Activated T-helper 1 cell treated with anti-CD3 and anti-CD28 coated beads, Interleukin-12 subunit alpha, Interleukin-12 subunit beta, Interleukin-2, Interleukin-4 antibody, amounts not matched to agents 30 ng/mL and 10 ng/mL and 1 ng/mL, durations not matched to agents 14 hours and 24 hours and 36 hours (primary cell): Measurements from ENCODE around the gene KCNH5. TPM values are rescaled to one million over a fixed set of nuclear protein-coding genes. Genes with fewer than 3 reads are reported as not detected.

ENCODE experiments used
- DNase-seq: peaks from one replicate; pipeline ENCODE4 v3.0.0; 2021; ENCODE audit warnings: low spot score
- H3K27ac Mint-ChIP-seq: one replicate; pipeline ENCODE4 v1.8.0; 2021; ENCODE audit warnings: mild to moderate bottlenecking, mixed read lengths
- H3K27me3 Mint-ChIP-seq: one replicate; pipeline ENCODE4 v1.8.0; 2022; ENCODE audit warnings: mild to moderate bottlenecking, moderate library complexity, mixed read lengths; ENCODE audit not compliant: insufficient read depth
- H3K36me3 Mint-ChIP-seq: one replicate; pipeline ENCODE4 v1.8.0; 2021; ENCODE audit warnings: low read depth, mixed read lengths
- H3K4me1 Mint-ChIP-seq: one replicate; pipeline ENCODE4 v1.8.0; 2021; ENCODE audit warnings: low read depth, mixed read lengths
- H3K4me3 Mint-ChIP-seq: one replicate; pipeline ENCODE4 v1.8.0; 2021; ENCODE audit warnings: mild to moderate bottlenecking, moderate library complexity, mixed read lengths
- H3K9me3 Mint-ChIP-seq: one replicate; pipeline ENCODE4 v1.8.0; 2021; ENCODE audit warnings: mixed read lengths
- intact Hi-C: fragments of 100-400 bp; cut with micrococcal nuclease; formaldehyde crosslinking; loops from one replicate; pipeline ENCODE4 v1.15.1; 2024
- total RNA-seq: library from RNA; stranded (reverse); gene quantifications from 2 replicates; pipeline ENCODE4 v1.2.3, GENCODE V29; 2022

The KCNH5 gene
- total RNA-seq, 1 donor from 2014 or later: not detected

GRCh38 chr14:62697461-62697860, 347.8 kb downstream of the KCNH5 start:
- DNase-seq: no peak
- H3K4me3 Mint-ChIP-seq: no peak overlapping the region
- H3K36me3 Mint-ChIP-seq: no peaks in the 10 kb centered on the region
- H3K4me1 Mint-ChIP-seq: no peaks in the 10 kb centered on the region
- no peak overlapping the region for H3K27ac Mint-ChIP-seq
- H3K27me3 Mint-ChIP-seq: no peaks in the 10 kb centered on the region
- H3K9me3 Mint-ChIP-seq: no peaks in the 10 kb centered on the region
- intact Hi-C loops: no loop called here

- Mint-ChIP-seq H3K36me3 (no peaks in the 10 kb centered on the region), H3K9me3 (no peaks in the 10 kb centered on the region), H3K27me3 (no peaks in the 10 kb centered on the region), H3K4me3 (no peak overlapping the region), H3K4me1 (no peaks in the 10 kb centered on the region), H3K27ac (no peak overlapping the region)
- intact Hi-C loops: no loop called here
- DNase-seq: no peak
These were observed 348.3 kb downstream of the KCNH5 start for GRCh38 chr14:62696929-62697328.

GRCh38 chr14:62696331-62696924, 348.8 kb downstream of the KCNH5 start:
- intact Hi-C loops: no loop called here
- Mint-ChIP-seq H3K27me3 (no peaks in the 10 kb centered on the region), H3K36me3 (no peaks in the 10 kb centered on the region), H3K27ac (no peak overlapping the region), H3K4me3 (no peak overlapping the region), H3K4me1 (no peaks in the 10 kb centered on the region), H3K9me3 (no peaks in the 10 kb centered on the region)
- DNase-seq: no peak

DNA sequence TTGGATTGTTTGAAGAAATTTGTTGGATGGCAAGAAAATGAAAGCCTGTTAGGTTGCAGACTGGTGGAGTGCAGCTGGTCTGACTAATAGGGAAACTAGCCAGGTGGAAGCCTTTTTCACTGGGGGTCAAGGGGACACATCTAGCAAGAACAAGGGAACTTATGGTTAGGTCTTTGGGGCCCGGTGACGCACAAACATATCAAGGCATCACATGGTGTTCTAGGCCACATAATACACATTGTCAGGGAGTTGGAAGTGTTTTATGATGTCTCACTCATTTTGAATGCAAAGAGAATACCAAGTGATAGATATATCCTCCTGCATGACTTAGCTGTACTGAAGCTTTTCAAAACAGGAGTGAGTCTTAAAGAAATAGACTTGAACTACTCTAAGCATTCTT, 351.2 kb downstream of the KCNH5 start:
- no peaks in the 10 kb centered on the region for H3K27me3 Mint-ChIP-seq
- no peak overlapping the region for H3K27ac Mint-ChIP-seq
- DNase-seq: no peak
- intact Hi-C loops: no loop called here
- peaks cover 3% of the 10 kb centered on the region for H3K9me3 Mint-ChIP-seq
- no peaks in the 10 kb centered on the region for H3K4me1 Mint-ChIP-seq
- H3K4me3 Mint-ChIP-seq: no peak overlapping the region
- no peaks in the 10 kb centered on the region for H3K36me3 Mint-ChIP-seq

DNA sequence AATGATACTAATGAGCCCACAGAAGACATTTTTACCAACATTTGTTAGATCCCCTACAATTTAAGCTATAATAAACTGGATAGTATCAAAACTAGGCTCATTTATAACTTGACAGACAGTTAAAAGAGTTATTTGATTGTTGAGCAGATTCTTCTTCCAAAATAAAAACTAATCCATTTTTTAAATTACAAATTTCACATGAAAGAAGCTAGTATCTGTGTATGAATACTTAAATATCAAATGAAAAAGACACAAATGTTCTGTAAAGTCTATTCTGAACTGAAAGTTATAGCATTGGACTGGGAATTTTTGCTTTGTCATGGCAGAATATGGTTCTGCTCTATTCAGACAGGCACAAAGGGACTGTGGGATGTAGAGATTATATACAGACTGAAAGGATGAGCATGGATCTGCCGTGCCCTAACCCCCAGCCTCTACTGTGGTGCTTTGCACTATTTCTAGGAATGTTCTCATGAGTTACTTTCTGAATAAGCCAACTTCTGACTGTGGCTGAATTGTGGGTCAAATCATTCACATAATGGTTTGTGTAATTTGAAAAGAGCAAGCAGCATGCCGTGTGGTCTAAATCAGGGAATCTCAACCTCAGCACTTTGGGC, 352.7 kb downstream of the KCNH5 start:
- Mint-ChIP-seq H3K4me1 (no peaks in the 10 kb centered on the region), H3K9me3 (peaks cover 3% of the 10 kb centered on the region), H3K36me3 (no peaks in the 10 kb centered on the region), H3K27ac (no peak overlapping the region), H3K27me3 (no peaks in the 10 kb centered on the region), H3K4me3 (no peak overlapping the region)
- DNase-seq: no peak
- intact Hi-C loops: no loop called here

DNA sequence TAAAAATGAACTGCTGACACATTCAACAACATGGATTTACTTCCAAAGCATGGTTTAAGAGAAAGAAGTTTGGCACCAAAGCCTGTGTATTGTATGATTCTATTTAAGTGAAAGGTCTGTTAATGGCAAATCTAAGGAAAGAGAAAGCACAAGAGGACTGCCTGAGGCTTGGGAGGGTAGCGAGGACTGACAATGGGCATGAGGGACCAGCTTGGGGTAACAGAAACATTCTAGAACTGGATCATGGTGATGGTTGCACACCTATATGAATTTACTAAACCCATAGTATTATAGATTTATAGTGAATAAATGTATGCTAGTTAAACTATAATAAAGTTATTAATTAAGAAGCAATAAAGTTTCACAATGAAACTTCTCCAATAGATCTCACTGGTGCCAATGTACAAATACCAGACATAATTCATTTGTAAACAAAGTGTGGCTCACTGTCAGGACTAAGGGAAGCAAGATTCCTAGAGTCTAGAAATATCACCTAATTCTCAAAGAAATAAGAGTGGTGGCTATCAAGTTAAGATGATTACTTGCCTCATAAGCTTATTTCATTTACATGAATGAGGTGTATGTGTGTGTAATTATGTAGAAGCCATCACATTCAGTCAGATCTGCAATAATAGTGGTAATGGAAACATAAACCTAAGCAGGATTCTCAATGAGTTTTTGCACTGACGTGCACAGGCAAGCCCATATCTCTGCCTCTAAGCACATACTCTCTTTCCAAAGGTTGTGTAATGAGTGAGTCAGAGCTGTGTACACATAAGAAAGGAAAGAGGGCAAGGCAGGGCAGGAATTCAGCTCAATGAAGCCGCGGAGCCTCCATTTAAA, 353.4 kb downstream of the KCNH5 start:
- Mint-ChIP-seq H3K4me1 (no peaks in the 10 kb centered on the region), H3K36me3 (no peaks in the 10 kb centered on the region), H3K4me3 (no peak overlapping the region), H3K27me3 (no peaks in the 10 kb centered on the region), H3K27ac (no peak overlapping the region), H3K9me3 (peaks cover 3% of the 10 kb centered on the region)
- intact Hi-C loops: no loop called here
- DNase-seq: no peak

GRCh38 chr14:62689733-62690132, 355.5 kb downstream of the KCNH5 start:
- Mint-ChIP-seq H3K4me3 (no peak overlapping the region), H3K4me1 (no peaks in the 10 kb centered on the region), H3K27ac (no peak overlapping the region), H3K27me3 (no peaks in the 10 kb centered on the region), H3K9me3 (peaks cover 3% of the 10 kb centered on the region), H3K36me3 (no peaks in the 10 kb centered on the region)
- intact Hi-C loops: no loop called here
- no peak for DNase-seq

DNA sequence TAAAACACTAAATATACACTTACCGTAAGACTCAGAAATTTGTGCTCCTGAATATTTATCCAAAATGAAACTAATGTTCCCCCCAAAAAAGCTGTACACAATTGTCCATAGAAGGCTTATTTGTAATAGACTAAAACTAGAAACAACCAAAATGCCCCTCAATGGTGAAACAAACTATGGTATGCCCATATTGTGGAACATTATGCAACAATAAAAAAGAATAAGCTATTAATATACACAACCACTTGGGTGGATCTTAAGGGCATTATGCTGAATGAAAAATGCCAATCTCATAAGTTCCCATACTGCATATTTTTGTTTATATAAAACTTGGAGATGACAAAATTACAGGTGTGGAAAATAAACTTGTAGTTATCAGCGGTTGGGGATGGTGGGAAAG, 357.4 kb downstream of the KCNH5 start:
- H3K27me3 Mint-ChIP-seq: no peaks in the 10 kb centered on the region
- no peak overlapping the region for H3K27ac Mint-ChIP-seq
- no peak overlapping the region for H3K4me3 Mint-ChIP-seq
- H3K36me3 Mint-ChIP-seq: no peaks in the 10 kb centered on the region
- intact Hi-C loops: no loop called here
- H3K4me1 Mint-ChIP-seq: no peaks in the 10 kb centered on the region
- peaks cover 3% of the 10 kb centered on the region for H3K9me3 Mint-ChIP-seq
- DNase-seq: no peak

- H3K4me1 Mint-ChIP-seq: no peaks in the 10 kb centered on the region
- no peak overlapping the region for H3K4me3 Mint-ChIP-seq
- H3K36me3 Mint-ChIP-seq: no peaks in the 10 kb centered on the region
- H3K9me3 Mint-ChIP-seq: peaks cover 7% of the 10 kb centered on the region
- intact Hi-C loops: no loop called here
- DNase-seq: no peak
- H3K27me3 Mint-ChIP-seq: no peaks in the 10 kb centered on the region
- no peak overlapping the region for H3K27ac Mint-ChIP-seq
These were observed 360.9 kb downstream of the KCNH5 start for GRCh38 chr14:62684376-62684775.

DNA sequence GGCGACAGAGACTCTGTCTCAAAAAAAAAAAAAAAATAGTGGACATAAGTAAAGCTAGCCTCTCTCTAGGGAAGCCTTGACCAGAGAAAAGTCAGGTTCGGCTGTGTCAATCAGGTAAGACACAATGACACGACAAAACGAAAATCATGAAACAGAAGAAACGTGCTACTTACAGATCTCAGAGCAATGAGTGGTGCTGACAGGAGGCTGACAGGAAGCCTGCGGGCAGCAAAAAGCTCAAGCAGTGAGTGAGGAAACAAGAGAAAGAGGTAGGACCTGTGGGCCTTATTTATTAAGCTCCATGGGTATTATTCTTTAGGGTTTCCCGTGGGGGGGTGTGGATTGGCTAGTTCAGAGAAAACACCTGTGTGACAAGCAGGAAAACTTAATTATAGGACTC, 363.1 kb downstream of the KCNH5 start:
- DNase-seq: no peak
- intact Hi-C loops: no loop called here
- Mint-ChIP-seq H3K36me3 (no peaks in the 10 kb centered on the region), H3K4me3 (no peak overlapping the region), H3K27me3 (no peaks in the 10 kb centered on the region), H3K4me1 (no peaks in the 10 kb centered on the region), H3K9me3 (peaks cover 11% of the 10 kb centered on the region), H3K27ac (no peak overlapping the region)

- peaks cover 13% of the 10 kb centered on the region for H3K9me3 Mint-ChIP-seq
- no peaks in the 10 kb centered on the region for H3K4me1 Mint-ChIP-seq
- no peaks in the 10 kb centered on the region for H3K36me3 Mint-ChIP-seq
- no peak overlapping the region for H3K4me3 Mint-ChIP-seq
- DNase-seq: no peak
- intact Hi-C loops: no loop called here
- H3K27me3 Mint-ChIP-seq: no peaks in the 10 kb centered on the region
- no peak overlapping the region for H3K27ac Mint-ChIP-seq
These were observed 370.6 kb downstream of the KCNH5 start for GRCh38 chr14:62674563-62675237.

DNA sequence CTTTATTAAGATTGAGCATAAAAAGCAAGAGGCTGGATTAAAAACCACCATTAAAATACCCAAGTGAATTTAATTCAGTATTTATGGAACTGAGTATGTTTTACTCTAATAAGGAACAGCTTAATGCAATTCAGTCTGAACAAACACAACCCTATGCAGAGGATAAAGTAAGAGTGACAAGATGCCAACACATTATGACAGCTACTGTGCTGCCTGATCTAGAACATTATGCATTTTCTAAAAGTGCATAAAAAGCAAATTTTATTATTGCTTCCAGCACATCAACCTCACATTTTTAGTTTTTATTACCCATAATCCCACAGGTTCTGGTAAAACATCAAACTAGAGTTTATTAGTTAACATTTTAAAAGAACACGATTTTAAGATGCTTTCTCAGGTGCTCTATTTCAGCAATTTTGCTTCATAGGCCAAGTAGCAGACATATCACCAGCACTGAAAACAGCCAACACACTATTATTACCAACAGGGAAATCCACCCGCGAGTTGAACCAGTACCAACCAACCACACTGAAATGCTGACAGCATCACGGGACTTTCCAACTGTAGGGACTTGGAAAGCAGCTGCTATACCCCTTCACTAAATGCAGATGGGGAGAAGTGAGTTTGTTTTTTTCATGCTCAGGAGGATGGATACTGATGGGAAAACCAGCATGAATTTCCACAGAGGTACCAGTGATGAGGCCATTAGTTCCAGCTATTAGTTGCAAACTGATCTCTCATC, 372.1 kb downstream of the KCNH5 start:
- no peaks in the 10 kb centered on the region for H3K4me1 Mint-ChIP-seq
- intact Hi-C loops: no loop called here
- peaks cover 11% of the 10 kb centered on the region for H3K9me3 Mint-ChIP-seq
- no peaks in the 10 kb centered on the region for H3K36me3 Mint-ChIP-seq
- DNase-seq: no peak
- H3K27me3 Mint-ChIP-seq: no peaks in the 10 kb centered on the region
- H3K27ac Mint-ChIP-seq: no peak overlapping the region
- H3K4me3 Mint-ChIP-seq: no peak overlapping the region
